ENCODE data around the gene PBX1. TPM values are rescaled to one million over a fixed set of nuclear protein-coding genes. Genes with fewer than 3 reads are reported as not detected.

The PBX1 gene
- total and polyA plus RNA-seq, 2 donors (not counting 3 experiments of a cell fraction or from before 2014, with no cell fraction given): 10.7 to 24.1 TPM

- H3K9me3 ChIP-seq (replicated peaks; ENCODE audit: control insufficient read depth, insufficient read depth, low read length): no peaks in the 10 kb centered on the region
- no peak overlapping the region for H3K4me2 ChIP-seq (ENCODE audit: insufficient read depth, low read length)
- H3K36me3 ChIP-seq (ENCODE audit: control insufficient read depth in 2 of 2, extremely low read depth in 1 of 2, insufficient read depth in 2 of 2, low read length in 2 of 2): no peaks in the 10 kb centered on the region
- H3K4me3 ChIP-seq (replicated peaks in 1 of 3; ENCODE audit: insufficient read depth in 1 of 3, low read depth in 1 of 3, low read length in 3 of 3): no peak overlapping the region
- FAIRE-seq (no peak), DNase-seq (ENCODE audit: low read depth, low spot score) (no peak)
- no peaks in the 10 kb centered on the region for H3K27me3 ChIP-seq (ENCODE audit: control insufficient read depth in 2 of 2, insufficient read depth in 2 of 2, low read length in 2 of 2)
- no peaks in the 10 kb centered on the region for H4K20me1 ChIP-seq (replicated peaks; ENCODE audit: control insufficient read depth, extremely low read depth, insufficient read depth, low read length)
- H3K27ac ChIP-seq (ENCODE audit: insufficient read depth, low read depth, low read length): no peak overlapping the region
- H3K79me2 ChIP-seq (ENCODE audit: control insufficient read depth, insufficient read depth, low read length): no peaks in the 10 kb centered on the region
- intact Hi-C loops (cut with micrococcal nuclease) (no loop called here), dilution Hi-C loops (cut with MboI; ENCODE audit: extremely low pct_ligation_motif_present, low sequenced_read_pairs) (no loop called here)
- no peaks in the 10 kb centered on the region for H3K4me1 ChIP-seq (ENCODE audit: control insufficient read depth, extremely low read depth, insufficient read depth, low read length)
- TF ChIP-seq MAX (IDR thresholded peaks at IDR 0.05; ENCODE audit: insufficient read depth, insufficient read length) (no peak), EZH2 (IDR thresholded peaks at IDR 0.05; ENCODE audit: borderline replicate concordance, low read depth, low read length, severe bottlenecking) (no peak), FOS (IDR thresholded peaks at IDR 0.05; ENCODE audit: borderline replicate concordance, insufficient read depth, low read length) (no peak), GATA2 (IDR thresholded peaks at IDR 0.05; ENCODE audit: insufficient read depth, insufficient read length, low read depth, low read length) (no peak), POLR2A (IDR thresholded peaks at IDR 0.05; ENCODE audit: low read depth, low read length) (no peak), MYC (IDR thresholded peaks at IDR 0.05; ENCODE audit: low read depth, low read length) (no peak), CTCF (IDR thresholded peaks at IDR 0.05; ENCODE audit: extremely low read depth in 1 of 2, insufficient read depth in 1 of 2, low read depth in 1 of 2, low read length in 2 of 2) (no peak), JUN (IDR thresholded peaks at IDR 0.05; ENCODE audit: borderline replicate concordance, insufficient read depth, insufficient read length, low read depth) (no peak), POLR2AphosphoS5 (IDR thresholded peaks at IDR 0.05; ENCODE audit: insufficient read depth, low read depth, low read length) (no peak)
- ChIA-PET POLR2A (no interaction called here), CTCF (interaction anchor here (1.8 kb wide), 1 partner anchor 9 kb away, joined by 4 read pairs; no protein-coding TSS in a partner anchor)
- no peaks in the 10 kb centered on the region for H3K9me1 ChIP-seq (replicated peaks; ENCODE audit: control insufficient read depth, extremely low read depth, insufficient read depth, low read length)
- BruUV-seq (replicated peaks): no TSS peak
- no peak overlapping the region for H2AFZ ChIP-seq (ENCODE audit: low read depth, low read length)
- H3K9ac ChIP-seq (replicated peaks; ENCODE audit: extremely low read depth, insufficient read depth, low read length): no peak overlapping the region
Measured at GRCh38 chr1:164735315-164736052, 176.5 kb downstream of the PBX1 start.
